ENCODE results near the gene NEURL4. TPM values are rescaled to one million over a fixed set of nuclear protein-coding genes. Genes with fewer than 3 reads are reported as not detected.

Gene NEURL4
- polyA plus RNA-seq, 2 of the 4 experiments (the other 2 are of a cell fraction) = 12.2 to 50.4 TPM

- TF ChIP-seq BCL3 (IDR thresholded peaks at IDR 0.05) = peak; percentile 90
- TF ChIP-seq HDAC2 (IDR thresholded peaks at IDR 0.05) = no peak
Measured at GRCh38 chr17:7314719-7315569, 14.2 kb downstream of the NEURL4 start, which contains the start of gene GPS2 (continued).

DNA sequence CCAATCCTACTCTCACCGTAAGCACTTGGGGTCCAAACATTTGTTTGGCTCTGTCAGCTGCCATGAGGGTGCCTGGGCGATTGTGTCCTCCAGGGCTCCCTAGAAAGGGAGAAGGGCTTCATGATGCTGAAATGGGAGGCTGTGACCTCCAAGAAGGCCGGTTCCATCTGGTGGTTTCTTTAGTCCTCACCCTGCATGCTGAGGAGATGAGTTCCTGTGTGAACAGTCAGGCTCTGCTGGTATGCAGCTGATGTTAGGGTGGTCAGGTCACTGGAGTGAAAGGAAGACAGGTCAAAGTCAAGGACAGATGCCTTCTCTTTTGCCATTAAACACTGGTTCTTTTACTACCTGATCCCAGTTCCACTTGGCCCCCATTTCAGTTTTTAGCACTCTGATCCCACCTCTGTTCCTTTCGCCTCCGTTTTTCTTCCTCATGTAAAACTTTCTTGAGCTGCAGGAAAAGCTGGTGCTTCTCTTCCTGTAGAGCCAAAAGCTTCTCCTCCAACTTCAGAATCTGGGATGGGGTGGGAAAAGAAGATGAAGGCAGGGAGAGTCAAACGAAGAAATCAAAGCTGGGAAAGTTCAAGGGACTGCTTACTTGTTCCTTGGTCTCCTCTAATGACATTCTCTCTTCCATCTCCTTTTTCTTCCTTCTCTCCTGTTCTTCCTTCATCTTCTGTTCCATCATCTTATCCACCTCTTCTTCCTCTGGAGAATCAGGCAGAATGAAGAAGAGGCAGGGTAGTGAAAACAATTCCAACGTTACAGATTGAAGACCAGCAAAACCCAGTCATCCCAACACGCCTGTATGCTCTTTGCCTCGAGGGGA, 15.0 kb downstream of the NEURL4 start:
- DNase-seq (ENCODE audit: low read depth in 1 of 2, low spot score in 1 of 2) = peak in 1 of 2 experiments; percentile 46
- peak; percentile 9 to 21; a peak in 4 of 6 replicates for ATAC-seq
- peak; percentile 20 for TF ChIP-seq CHD2 (IDR thresholded peaks at IDR 0.05; ENCODE audit: low read length, partially characterized antibody)
- TF ChIP-seq KDM1A (IDR thresholded peaks at IDR 0.05; ENCODE audit: low read depth) = no peak
- 0 out of 2 replicates have a peak, but pooled peaks have one; percentile 1 for TF ChIP-seq GATA3 (IDR thresholded peaks at IDR 0.05; ENCODE audit: borderline replicate concordance)
- TF ChIP-seq, protein P1, sequence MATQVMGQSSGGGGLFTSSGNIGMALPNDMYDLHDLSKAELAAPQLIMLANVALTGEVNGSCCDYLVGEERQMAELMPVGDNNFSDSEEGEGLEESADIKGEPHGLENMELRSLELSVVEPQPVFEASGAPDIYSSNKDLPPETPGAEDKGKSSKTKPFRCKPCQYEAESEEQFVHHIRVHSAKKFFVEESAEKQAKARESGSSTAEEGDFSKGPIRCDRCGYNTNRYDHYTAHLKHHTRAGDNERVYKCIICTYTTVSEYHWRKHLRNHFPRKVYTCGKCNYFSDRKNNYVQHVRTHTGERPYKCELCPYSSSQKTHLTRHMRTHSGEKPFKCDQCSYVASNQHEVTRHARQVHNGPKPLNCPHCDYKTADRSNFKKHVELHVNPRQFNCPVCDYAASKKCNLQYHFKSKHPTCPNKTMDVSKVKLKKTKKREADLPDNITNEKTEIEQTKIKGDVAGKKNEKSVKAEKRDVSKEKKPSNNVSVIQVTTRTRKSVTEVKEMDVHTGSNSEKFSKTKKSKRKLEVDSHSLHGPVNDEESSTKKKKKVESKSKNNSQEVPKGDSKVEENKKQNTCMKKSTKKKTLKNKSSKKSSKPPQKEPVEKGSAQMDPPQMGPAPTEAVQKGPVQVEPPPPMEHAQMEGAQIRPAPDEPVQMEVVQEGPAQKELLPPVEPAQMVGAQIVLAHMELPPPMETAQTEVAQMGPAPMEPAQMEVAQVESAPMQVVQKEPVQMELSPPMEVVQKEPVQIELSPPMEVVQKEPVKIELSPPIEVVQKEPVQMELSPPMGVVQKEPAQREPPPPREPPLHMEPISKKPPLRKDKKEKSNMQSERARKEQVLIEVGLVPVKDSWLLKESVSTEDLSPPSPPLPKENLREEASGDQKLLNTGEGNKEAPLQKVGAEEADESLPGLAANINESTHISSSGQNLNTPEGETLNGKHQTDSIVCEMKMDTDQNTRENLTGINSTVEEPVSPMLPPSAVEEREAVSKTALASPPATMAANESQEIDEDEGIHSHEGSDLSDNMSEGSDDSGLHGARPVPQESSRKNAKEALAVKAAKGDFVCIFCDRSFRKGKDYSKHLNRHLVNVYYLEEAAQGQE (IDR thresholded peaks at IDR 0.05) = no peak
- TF ChIP-seq ZFP36 (IDR thresholded peaks at IDR 0.05; ENCODE audit: borderline replicate concordance, partially characterized antibody) = no peak
- peak; percentile 7; the same call in 1 of the 2 replicates for TF ChIP-seq TFCP2L1 (CRISPR knock-in tag; IDR thresholded peaks at IDR 0.05)
- TF ChIP-seq, protein P2, sequence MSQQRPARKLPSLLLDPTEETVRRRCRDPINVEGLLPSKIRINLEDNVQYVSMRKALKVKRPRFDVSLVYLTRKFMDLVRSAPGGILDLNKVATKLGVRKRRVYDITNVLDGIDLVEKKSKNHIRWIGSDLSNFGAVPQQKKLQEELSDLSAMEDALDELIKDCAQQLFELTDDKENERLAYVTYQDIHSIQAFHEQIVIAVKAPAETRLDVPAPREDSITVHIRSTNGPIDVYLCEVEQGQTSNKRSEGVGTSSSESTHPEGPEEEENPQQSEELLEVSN (IDR thresholded peaks at IDR 0.05; ENCODE audit: borderline replicate concordance, low read depth) = no peak
- peaks cover 55% of the 10 kb centered on the region for H3K4me1 ChIP-seq
- peak overlapping the region; percentile 90 for H3K4me2 ChIP-seq
- ChIA-PET POLR2A (interaction anchor here (0.5 to 4.0 kb wide), 8 partner anchors 8 to 403 kb away, joined by 3 to 22 read pairs (median 4); partner anchors contain the start of genes NEURL4 and TMEM256), CTCF (interaction anchor here (0.8 to 6.1 kb wide), 13 partner anchors 8 to 246 kb away, joined by 3 to 58 read pairs (median 5); partner anchors contain the start of gene SLC2A4)
- peak overlapping the region; percentile 88 to 95 for H3K27ac ChIP-seq
- H3K4me3 ChIP-seq = peak overlapping the region; percentile 75
- FAIRE-seq = no peak
- no peaks in the 10 kb centered on the region for H3K9me3 ChIP-seq
- 38% methylated on average over 9 of the region's 9 CpGs for WGBS (ENCODE audit: missing lambda C conversion rate)

DNA sequence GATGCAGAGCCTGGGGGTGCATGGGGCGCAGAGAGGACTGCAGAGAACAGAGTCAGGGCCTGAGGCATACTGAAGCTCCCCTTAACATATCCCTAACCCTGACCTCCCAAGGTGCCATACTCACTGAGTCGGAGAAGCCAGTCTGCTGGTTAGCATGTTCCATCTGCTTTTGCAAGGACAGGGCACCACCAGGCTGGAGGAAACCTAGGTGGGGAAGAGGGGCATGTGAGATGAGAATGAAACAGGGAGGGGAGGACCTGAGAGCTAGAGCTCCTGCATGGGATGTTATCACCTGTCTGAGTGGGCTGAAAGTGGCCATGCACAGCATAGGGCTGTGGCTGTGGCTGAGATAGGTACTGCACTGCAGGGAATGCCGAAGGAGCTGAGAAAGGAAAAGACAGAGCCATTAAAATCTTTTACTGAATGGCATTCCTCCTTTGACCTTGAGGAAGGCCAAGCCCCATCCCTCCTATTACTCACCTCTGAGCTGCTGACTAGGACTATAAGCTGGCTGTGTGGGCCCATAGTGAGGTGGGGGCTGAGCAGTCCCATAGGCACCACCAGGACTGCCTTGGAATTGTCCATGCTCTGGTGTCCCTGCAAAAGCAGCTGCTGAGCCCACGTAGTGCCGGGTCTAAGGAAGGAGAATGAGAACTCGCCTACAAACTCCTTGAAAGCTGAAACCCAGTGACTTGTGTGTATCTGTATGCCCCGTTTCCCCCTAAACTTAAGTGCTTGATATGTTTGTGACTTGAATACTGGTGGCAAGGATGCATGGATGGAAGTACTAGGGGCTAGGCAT, 15.8 kb downstream of the NEURL4 start:
- Histone ChIP-seq H3K4me2 (peak overlapping the region; percentile 90), H3K4me3 (no peak overlapping the region), H3K27ac (0 out of 6 replicates have a peak overlapping the region, but pooled peaks of 1 of the 2 experiments have one; percentile 6), H3K4me1 (peaks cover 57% of the 10 kb centered on the region), H3K9me3 (no peaks in the 10 kb centered on the region)
- ATAC-seq (peak; percentile 33 to 62), DNase-seq (ENCODE audit: low read depth in 1 of 2, low spot score in 1 of 2) (peak; percentile 54 to 67), FAIRE-seq (no peak)
- CTCF ChIA-PET = interaction anchor here (0.8 to 6.1 kb wide), 12 partner anchors 9 to 247 kb away, joined by 3 to 58 read pairs (median 5); partner anchors contain the start of gene SLC2A4
- POLR2A ChIA-PET = interaction anchor here (0.7 to 4.0 kb wide), 7 partner anchors 8 to 93 kb away, joined by 3 to 22 read pairs (median 4); partner anchors contain the start of genes NEURL4 and TMEM256
- 83% methylated on average over 7 of the region's 7 CpGs for WGBS (ENCODE audit: missing lambda C conversion rate)
- TF ChIP-seq POLR2AphosphoS2 (conservative IDR thresholded peaks at IDR 0.05; ENCODE audit: low read length) (peak; percentile 89), RARB (CRISPR knock-in tag; IDR thresholded peaks at IDR 0.05) (peak; percentile 77; the same call in 1 of the 2 replicates), TFCP2L1 (CRISPR knock-in tag; IDR thresholded peaks at IDR 0.05) (peak; percentile 69; the same call in 1 of the 2 replicates), NR3C1 (IDR thresholded peaks at IDR 0.05) (no peak), RNF2 (IDR thresholded peaks at IDR 0.05; ENCODE audit: borderline replicate concordance, low read depth) (no peak), USF2 (IDR thresholded peaks at IDR 0.05) (no peak), EHF (CRISPR knock-in tag; IDR thresholded peaks at IDR 0.05) (0 out of 2 replicates have a peak, but pooled peaks have one; percentile 5), ZNF302 (CRISPR knock-in tag; IDR thresholded peaks at IDR 0.05) (no peak), FOSB (CRISPR knock-in tag; IDR thresholded peaks at IDR 0.05) (peak; percentile 76; the same call in 1 of the 2 replicates), HOXB5 (CRISPR knock-in tag; IDR thresholded peaks at IDR 0.05) (no peak), TP53 (CRISPR knock-in tag; IDR thresholded peaks at IDR 0.05) (peak; percentile 89), FOXS1 (CRISPR knock-in tag; IDR thresholded peaks at IDR 0.05) (no peak), MAZ (IDR thresholded peaks at IDR 0.05; ENCODE audit: borderline replicate concordance, low read depth, low read length) (no peak), SMC3 (IDR thresholded peaks at IDR 0.05) (no peak), CHD4 (IDR thresholded peaks at IDR 0.05; ENCODE audit: borderline replicate concordance) (no peak), KDM1A (IDR thresholded peaks at IDR 0.05; ENCODE audit: low read depth) (no peak), CHD2 (IDR thresholded peaks at IDR 0.05; ENCODE audit: low read length, partially characterized antibody) (no peak)
